ENCODE data around the gene FZD7.

Gene FZD7

GRCh38 chr2:202034249-202035088, 814 bp downstream of the FZD7 start:
- H3K4me1 ChIP-seq (ENCODE audit: control insufficient read depth, insufficient read depth, low read length), result peaks cover 4% of the 10 kb centered on the region
- peak overlapping the region; percentile 97 for H3K27ac ChIP-seq (ENCODE audit: low read depth, low read length)
- peak overlapping the region; percentile 92 for H3K4me3 ChIP-seq (ENCODE audit: low read length)
- no peaks in the 10 kb centered on the region for H3K27me3 ChIP-seq (ENCODE audit: control insufficient read depth, insufficient read depth, low read length)
- peak overlapping the region; percentile 42 for H3K9ac ChIP-seq (ENCODE audit: low read length)
- no peaks in the 10 kb centered on the region for H3K36me3 ChIP-seq (ENCODE audit: control insufficient read depth, insufficient read depth, low read length)

DNA sequence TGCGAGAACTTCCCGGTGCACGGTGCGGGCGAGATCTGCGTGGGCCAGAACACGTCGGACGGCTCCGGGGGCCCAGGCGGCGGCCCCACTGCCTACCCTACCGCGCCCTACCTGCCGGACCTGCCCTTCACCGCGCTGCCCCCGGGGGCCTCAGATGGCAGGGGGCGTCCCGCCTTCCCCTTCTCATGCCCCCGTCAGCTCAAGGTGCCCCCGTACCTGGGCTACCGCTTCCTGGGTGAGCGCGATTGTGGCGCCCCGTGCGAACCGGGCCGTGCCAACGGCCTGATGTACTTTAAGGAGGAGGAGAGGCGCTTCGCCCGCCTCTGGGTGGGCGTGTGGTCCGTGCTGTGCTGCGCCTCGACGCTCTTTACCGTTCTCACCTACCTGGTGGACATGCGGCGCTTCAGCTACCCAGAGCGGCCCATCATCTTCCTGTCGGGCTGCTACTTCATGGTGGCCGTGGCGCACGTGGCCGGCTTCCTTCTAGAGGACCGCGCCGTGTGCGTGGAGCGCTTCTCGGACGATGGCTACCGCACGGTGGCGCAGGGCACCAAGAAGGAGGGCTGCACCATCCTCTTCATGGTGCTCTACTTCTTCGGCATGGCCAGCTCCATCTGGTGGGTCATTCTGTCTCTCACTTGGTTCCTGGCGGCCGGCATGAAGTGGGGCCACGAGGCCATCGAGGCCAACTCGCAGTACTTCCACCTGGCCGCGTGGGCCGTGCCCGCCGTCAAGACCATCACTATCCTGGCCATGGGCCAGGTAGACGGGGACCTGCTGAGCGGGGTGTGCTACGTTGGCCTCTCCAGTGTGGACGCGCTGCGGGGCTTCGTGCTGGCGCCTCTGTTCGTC, 1.7 kb downstream of the FZD7 start:
- Histone ChIP-seq H3K4me3 (ENCODE audit: low read length) (peak overlapping the region; percentile 92), H3K9ac (ENCODE audit: low read length) (peak overlapping the region; percentile 42), H3K27me3 (ENCODE audit: control insufficient read depth, insufficient read depth, low read length) (no peaks in the 10 kb centered on the region), H3K27ac (ENCODE audit: low read depth, low read length) (peak overlapping the region; percentile 97), H3K4me1 (ENCODE audit: control insufficient read depth, insufficient read depth, low read length) (peaks cover 8% of the 10 kb centered on the region), H3K36me3 (ENCODE audit: control insufficient read depth, insufficient read depth, low read length) (no peaks in the 10 kb centered on the region)

DNA sequence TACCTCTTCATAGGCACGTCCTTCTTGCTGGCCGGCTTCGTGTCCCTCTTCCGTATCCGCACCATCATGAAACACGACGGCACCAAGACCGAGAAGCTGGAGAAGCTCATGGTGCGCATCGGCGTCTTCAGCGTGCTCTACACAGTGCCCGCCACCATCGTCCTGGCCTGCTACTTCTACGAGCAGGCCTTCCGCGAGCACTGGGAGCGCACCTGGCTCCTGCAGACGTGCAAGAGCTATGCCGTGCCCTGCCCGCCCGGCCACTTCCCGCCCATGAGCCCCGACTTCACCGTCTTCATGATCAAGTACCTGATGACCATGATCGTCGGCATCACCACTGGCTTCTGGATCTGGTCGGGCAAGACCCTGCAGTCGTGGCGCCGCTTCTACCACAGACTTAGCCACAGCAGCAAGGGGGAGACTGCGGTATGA, 2.3 kb downstream of the FZD7 start:
- H3K9ac ChIP-seq (ENCODE audit: low read length), result peak overlapping the region; percentile 45
- H3K4me1 ChIP-seq (ENCODE audit: control insufficient read depth, insufficient read depth, low read length), result peaks cover 9% of the 10 kb centered on the region
- H3K36me3 ChIP-seq (ENCODE audit: control insufficient read depth, insufficient read depth, low read length), result no peaks in the 10 kb centered on the region
- H3K27ac ChIP-seq (ENCODE audit: low read depth, low read length), result peak overlapping the region; percentile 97
- H3K4me3 ChIP-seq (ENCODE audit: low read length), result peak overlapping the region; percentile 92
- no peaks in the 10 kb centered on the region for H3K27me3 ChIP-seq (ENCODE audit: control insufficient read depth, insufficient read depth, low read length)

GRCh38 chr2:202036601-202037037, 3.0 kb downstream of the FZD7 start:
- H3K4me3 ChIP-seq (ENCODE audit: low read length), result peak overlapping the region; percentile 92
- peak overlapping the region; percentile 97 for H3K27ac ChIP-seq (ENCODE audit: low read depth, low read length)
- H3K4me1 ChIP-seq (ENCODE audit: control insufficient read depth, insufficient read depth, low read length), result peaks cover 10% of the 10 kb centered on the region
- peak overlapping the region; percentile 76 for H3K9ac ChIP-seq (ENCODE audit: low read length)
- H3K36me3 ChIP-seq (ENCODE audit: control insufficient read depth, insufficient read depth, low read length), result no peaks in the 10 kb centered on the region
- H3K27me3 ChIP-seq (ENCODE audit: control insufficient read depth, insufficient read depth, low read length), result no peaks in the 10 kb centered on the region

DNA sequence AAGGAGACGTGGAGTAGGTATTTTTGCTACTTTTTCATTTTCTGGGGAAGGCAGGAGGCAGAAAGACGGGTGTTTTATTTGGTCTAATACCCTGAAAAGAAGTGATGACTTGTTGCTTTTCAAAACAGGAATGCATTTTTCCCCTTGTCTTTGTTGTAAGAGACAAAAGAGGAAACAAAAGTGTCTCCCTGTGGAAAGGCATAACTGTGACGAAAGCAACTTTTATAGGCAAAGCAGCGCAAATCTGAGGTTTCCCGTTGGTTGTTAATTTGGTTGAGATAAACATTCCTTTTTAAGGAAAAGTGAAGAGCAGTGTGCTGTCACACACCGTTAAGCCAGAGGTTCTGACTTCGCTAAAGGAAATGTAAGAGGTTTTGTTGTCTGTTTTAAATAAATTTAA, 3.4 kb downstream of the FZD7 start:
- Histone ChIP-seq H3K36me3 (ENCODE audit: control insufficient read depth, insufficient read depth, low read length) (no peaks in the 10 kb centered on the region), H3K27ac (ENCODE audit: low read depth, low read length) (peak overlapping the region; percentile 97), H3K27me3 (ENCODE audit: control insufficient read depth, insufficient read depth, low read length) (no peaks in the 10 kb centered on the region), H3K9ac (ENCODE audit: low read length) (peak overlapping the region; percentile 76), H3K4me1 (ENCODE audit: control insufficient read depth, insufficient read depth, low read length) (peaks cover 10% of the 10 kb centered on the region), H3K4me3 (ENCODE audit: low read length) (peak overlapping the region; percentile 92)

GRCh38 chr2:202038471-202039277, 5.0 kb downstream of the FZD7 start:
- Histone ChIP-seq H3K36me3 (ENCODE audit: control insufficient read depth, insufficient read depth, low read length) (no peaks in the 10 kb centered on the region), H3K27ac (ENCODE audit: low read depth, low read length) (peak overlapping the region; percentile 97), H3K9ac (ENCODE audit: low read length) (no peak overlapping the region), H3K4me3 (ENCODE audit: low read length) (peak overlapping the region; percentile 26), H3K4me1 (ENCODE audit: control insufficient read depth, insufficient read depth, low read length) (peaks cover 6% of the 10 kb centered on the region), H3K27me3 (ENCODE audit: control insufficient read depth, insufficient read depth, low read length) (no peaks in the 10 kb centered on the region)

- Histone ChIP-seq H3K27ac (ENCODE audit: low read depth, low read length) (peak overlapping the region; percentile 97), H3K27me3 (ENCODE audit: control insufficient read depth, insufficient read depth, low read length) (no peaks in the 10 kb centered on the region), H3K36me3 (ENCODE audit: control insufficient read depth, insufficient read depth, low read length) (no peaks in the 10 kb centered on the region), H3K4me1 (ENCODE audit: control insufficient read depth, insufficient read depth, low read length) (peaks cover 6% of the 10 kb centered on the region), H3K4me3 (ENCODE audit: low read length) (no peak overlapping the region), H3K9ac (ENCODE audit: low read length) (no peak overlapping the region)
Observed at GRCh38 chr2:202039278-202040078, 5.8 kb downstream of the FZD7 start.

GRCh38 chr2:202040079-202040844, 6.6 kb downstream of the FZD7 start:
- Histone ChIP-seq H3K4me1 (ENCODE audit: control insufficient read depth, insufficient read depth, low read length) (peaks cover 6% of the 10 kb centered on the region), H3K9ac (ENCODE audit: low read length) (no peak overlapping the region), H3K36me3 (ENCODE audit: control insufficient read depth, insufficient read depth, low read length) (no peaks in the 10 kb centered on the region), H3K27ac (ENCODE audit: low read depth, low read length) (peak overlapping the region; percentile 36), H3K27me3 (ENCODE audit: control insufficient read depth, insufficient read depth, low read length) (no peaks in the 10 kb centered on the region), H3K4me3 (ENCODE audit: low read length) (no peak overlapping the region)

GRCh38 chr2:202042444-202042843, 8.8 kb downstream of the FZD7 start:
- peaks cover 6% of the 10 kb centered on the region for H3K4me1 ChIP-seq (ENCODE audit: control insufficient read depth, insufficient read depth, low read length)
- H3K27ac ChIP-seq (ENCODE audit: low read depth, low read length), result no peak overlapping the region
- no peak overlapping the region for H3K9ac ChIP-seq (ENCODE audit: low read length)
- H3K36me3 ChIP-seq (ENCODE audit: control insufficient read depth, insufficient read depth, low read length), result no peaks in the 10 kb centered on the region
- H3K4me3 ChIP-seq (ENCODE audit: low read length), result no peak overlapping the region
- no peaks in the 10 kb centered on the region for H3K27me3 ChIP-seq (ENCODE audit: control insufficient read depth, insufficient read depth, low read length)

DNA sequence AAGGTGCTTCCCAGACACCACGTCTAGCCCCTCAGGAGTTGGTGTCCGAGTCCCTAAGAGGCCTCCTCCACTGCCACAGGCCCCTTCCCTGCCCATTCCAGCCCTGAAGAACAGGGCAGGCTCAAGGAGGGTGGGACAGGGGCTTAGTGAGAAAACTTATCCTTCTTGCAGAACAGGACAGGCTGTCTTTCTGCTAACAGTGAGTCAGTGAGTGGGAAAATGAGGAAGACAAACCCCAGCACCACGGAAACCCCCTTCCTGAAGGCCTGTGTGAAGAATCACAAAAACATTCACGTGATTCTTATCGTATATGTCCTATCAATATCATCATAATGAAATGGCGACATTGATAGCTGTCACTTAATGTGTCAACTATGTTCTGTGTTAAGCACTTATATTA, 9.8 kb downstream of the FZD7 start:
- Histone ChIP-seq H3K36me3 (ENCODE audit: control insufficient read depth, insufficient read depth, low read length) (no peaks in the 10 kb centered on the region), H3K27me3 (ENCODE audit: control insufficient read depth, insufficient read depth, low read length) (no peaks in the 10 kb centered on the region), H3K9ac (ENCODE audit: low read length) (no peak overlapping the region), H3K27ac (ENCODE audit: low read depth, low read length) (no peak overlapping the region), H3K4me1 (ENCODE audit: control insufficient read depth, insufficient read depth, low read length) (peaks cover 6% of the 10 kb centered on the region), H3K4me3 (ENCODE audit: low read length) (no peak overlapping the region)

DNA sequence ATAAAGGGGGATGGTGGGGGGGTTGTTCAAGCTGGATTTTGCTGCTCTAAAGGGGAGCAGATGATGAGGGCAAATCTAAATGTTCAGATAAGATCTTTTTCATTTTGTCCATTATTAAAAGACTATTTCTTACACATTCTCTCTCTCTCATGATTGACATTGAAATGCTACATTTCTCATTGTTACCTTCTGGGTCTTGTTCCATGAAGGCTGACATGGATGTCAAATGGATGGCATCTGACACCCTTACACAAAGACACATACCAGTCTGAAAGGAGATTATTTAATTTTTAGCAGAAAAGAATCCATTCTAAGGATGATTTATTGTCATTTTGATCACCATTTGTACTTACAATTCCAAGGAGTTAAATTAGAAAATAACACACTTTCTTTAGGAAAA, 11.1 kb downstream of the FZD7 start:
- H3K4me3 ChIP-seq (ENCODE audit: low read length), result no peak overlapping the region
- no peak overlapping the region for H3K27ac ChIP-seq (ENCODE audit: low read depth, low read length)
- H3K27me3 ChIP-seq (ENCODE audit: control insufficient read depth, insufficient read depth, low read length), result no peaks in the 10 kb centered on the region
- H3K9ac ChIP-seq (ENCODE audit: low read length), result no peak overlapping the region
- H3K4me1 ChIP-seq (ENCODE audit: control insufficient read depth, insufficient read depth, low read length), result peaks cover 3% of the 10 kb centered on the region
- H3K36me3 ChIP-seq (ENCODE audit: control insufficient read depth, insufficient read depth, low read length), result no peaks in the 10 kb centered on the region

Measured in rectal smooth muscle tissue (tissue), 1 donor.